NCI-H226 (cell line): ENCODE measurements around the gene PRM3.

ENCODE experiments used
- DNase-seq: peaks from one replicate; pipeline ENCODE4 v3.0.0-alpha.2; 2015

Gene PRM3

DNA sequence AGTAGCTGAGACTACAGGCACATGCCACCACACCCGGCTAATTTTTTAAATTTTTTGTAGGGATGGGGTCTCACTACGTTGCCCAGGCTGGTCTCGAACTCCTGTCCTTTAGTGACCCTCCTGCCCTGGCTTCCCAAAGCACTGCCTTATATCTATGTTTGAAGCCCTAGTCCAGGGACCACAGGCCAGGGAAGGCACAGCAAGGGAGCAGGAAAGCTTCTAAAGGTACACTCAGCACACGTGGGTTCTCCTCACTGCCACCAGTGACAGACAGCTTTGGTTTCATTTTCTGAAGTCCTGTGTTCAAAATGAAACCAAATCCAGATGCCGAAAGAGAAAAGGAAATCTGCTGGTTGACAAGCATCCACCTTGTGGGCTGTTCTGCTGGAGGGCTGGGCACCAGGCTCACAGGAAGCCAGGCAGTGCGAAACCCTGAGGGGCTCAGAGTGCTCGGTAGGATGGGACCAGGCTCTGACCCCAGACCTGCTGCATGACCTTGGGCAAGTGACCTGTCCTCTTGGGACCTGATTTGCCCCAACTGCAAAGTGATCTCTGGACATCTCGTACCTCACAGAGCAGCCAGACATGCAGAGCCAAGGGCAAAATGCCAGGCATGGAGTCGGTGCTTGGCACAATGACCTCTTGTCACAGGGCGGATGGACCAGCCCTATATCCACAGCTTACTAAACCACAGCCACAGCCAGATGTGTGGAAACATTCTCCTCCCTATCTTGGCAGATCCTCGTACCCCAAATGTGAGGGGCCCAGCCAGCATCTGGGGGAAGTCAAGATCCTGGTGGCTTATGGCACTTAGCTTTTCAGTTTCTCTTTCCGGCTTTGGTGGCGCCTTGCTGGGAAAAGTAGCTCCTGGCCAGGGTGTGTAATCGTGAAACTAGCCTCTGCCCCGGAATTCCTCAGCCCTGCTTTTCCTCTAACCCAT, 14.6 kb downstream of the PRM3 start:
- no peak for DNase-seq

GRCh38 chr16:11257131-11257938, 16.1 kb downstream of the PRM3 start:
- DNase-seq, result peak; percentile 68

DNA sequence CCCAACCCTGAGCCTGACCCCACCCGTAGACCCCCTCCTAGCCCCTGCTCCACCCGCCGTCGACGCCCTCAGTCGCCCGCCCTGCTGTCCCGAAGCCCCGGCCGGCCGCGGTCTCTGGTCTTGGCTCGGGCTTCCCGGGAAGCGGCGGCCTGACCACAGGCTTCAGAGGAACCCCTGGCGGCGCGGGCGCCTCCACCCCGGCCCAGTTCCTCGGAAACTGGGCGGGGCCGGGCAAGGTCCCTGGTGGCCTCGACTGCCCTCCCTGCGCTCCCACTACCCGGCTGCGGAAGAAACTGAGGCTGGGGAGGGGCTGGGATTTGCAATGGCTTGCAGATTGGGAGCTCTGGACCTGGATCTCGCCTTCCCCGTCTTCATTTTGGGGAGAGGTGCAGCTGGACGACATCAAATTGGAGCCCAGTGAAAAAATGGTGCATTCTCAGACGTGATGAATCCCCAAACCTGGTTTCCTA, 16.7 kb downstream of the PRM3 start:
- DNase-seq, result peak; percentile 46

DNA sequence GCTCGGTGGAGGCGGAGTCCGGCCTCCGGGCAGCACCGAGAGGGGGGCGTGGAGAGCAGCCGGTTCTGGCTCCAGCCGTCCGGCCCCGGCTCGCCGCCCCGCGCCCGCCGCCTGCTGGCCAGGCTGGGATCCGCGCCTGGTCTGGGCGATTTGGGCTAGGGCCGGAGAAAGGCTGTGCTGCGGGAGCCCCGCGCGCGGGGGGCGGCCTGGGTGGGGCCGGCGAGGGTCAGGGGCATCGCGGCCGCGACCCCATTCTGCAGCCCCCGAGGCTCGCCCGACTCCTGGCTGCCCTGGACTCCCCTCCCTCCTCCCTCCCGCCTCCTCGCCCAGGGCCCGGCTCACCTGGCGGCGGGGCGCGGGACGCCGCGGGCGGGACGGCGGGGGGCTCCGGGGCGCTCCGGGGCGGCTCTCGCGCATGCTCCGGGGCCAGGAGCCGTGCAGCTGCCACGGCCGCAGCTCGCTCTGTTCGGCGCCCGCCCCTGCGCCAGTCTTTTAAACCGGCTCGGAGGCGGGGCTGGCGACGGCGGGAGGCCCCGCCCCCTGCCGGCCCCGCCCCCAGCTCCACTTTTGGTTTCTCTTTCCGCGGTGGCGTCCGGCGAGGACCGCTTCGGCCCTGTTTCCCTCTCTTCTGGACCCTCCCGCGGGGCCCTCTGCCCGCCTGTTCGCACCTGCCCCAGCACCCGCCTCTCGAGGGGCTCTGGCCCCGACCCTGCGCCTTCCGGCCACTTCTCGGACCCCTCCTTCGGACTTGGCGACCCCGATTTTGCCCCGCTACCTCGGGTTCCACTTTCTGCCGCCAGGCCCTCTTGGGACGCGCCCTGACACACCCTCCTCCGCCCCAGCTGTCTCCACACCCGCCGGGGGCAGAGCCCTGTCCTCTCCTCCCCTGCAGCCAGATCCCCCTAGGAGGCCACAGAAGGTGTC, 17.4 kb downstream of the PRM3 start, which contains the start of gene SOCS1:
TSS of gene SOCS1 (minus strand) at position 468 of the 924 bp plus-strand sequence. CDS start 726 bp downstream, outside the sequence.
- peak; percentile 69 for DNase-seq

DNA sequence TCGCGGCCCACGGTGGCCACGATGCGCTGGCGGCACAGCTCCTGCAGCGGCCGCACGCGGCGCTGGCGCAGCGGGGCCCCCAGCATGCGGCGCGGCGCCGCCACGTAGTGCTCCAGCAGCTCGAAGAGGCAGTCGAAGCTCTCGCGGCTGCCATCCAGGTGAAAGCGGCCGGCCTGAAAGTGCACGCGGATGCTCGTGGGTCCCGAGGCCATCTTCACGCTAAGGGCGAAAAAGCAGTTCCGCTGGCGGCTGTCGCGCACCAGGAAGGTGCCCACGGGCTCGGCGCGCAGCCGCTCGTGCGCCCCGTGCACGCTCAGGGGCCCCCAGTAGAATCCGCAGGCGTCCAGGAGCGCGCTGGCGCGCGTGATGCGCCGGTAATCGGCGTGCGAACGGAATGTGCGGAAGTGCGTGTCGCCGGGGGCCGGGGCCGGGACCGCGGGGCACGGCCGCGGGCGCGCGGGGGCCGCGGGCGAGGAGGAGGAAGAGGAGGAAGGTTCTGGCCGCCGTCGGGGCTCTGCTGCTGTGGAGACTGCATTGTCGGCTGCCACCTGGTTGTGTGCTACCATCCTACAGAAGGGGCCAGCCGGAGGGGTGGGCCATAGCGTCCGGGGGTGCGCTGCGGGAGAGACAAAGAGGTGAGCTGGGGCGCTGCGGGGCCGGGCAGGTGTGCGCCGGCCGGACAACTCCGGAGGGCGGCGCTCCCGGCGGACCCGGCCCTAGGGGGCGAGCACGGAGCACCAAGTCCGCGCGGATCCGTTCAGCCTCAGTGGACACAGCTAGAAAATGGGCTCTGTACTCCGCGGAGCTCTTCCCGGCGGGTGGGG, 18.3 kb downstream of the PRM3 start:
- no peak for DNase-seq

GRCh38 chr16:11253995-11254912, 19.2 kb downstream of the PRM3 start:
- no peak for DNase-seq

GRCh38 chr16:11253009-11253994, 20.1 kb downstream of the PRM3 start:
- no peak for DNase-seq

GRCh38 chr16:11252482-11252931, 20.9 kb downstream of the PRM3 start:
- DNase-seq, result no peak

GRCh38 chr16:11251525-11252481, 21.6 kb downstream of the PRM3 start:
- DNase-seq, result no peak

- DNase-seq, result no peak
These were observed 22.5 kb downstream of the PRM3 start for GRCh38 chr16:11250786-11251524.

DNA sequence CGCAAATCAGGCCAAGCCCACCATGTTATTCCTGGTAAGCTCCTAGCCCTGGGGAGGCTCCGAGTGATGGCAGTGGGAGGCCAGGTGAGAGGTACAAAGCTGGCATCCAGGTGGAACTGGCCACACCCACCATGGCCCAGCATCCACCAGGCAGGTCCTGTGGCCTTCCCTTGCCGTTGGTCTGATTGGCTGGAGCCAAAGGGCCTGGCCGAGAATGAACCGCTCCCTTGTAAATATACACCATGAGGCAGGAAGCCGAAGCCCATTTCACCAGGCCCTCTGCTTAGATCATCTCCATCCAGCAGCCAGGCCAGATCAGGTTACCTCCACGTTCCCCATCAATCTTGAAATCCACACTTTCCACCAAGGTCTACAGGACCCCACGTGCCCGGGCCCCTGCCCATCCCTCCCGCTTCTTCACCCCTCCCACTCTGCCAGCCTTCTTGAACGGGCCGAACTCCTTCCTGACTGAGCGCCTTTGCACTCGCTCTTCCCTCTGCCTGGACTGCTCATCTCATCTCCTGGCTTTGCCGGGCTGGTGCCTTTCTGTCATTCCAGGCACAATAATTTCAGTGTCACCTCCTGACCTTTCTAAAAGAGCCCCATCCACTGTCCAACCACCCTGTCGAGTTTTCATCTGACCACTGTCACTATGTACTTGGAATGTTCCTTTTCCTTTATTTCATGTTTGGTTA, 23.2 kb downstream of the PRM3 start:
- DNase-seq, result no peak

- DNase-seq, result no peak
These were observed 24.0 kb downstream of the PRM3 start for GRCh38 chr16:11249233-11250061.

DNA sequence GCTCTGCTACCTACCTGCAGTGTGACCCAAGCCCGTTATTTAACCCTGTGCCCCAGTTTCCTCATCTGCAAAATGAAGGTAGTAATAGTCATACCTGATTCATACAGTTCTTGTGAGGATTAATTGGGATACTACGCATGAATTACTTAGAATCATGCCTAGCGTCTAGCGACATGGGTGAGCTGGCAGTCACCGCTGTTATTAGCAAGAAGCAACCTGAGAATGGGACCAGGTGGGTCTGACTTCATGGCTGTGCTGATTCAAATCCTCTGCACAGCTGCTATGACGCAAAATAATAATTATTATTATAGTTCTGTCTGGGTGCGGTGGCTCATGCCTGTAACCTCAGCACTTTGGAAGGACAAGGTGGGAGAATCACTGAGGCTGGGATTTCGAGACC, 25.3 kb downstream of the PRM3 start:
- DNase-seq, result no peak

- no peak for DNase-seq
These were observed 27.4 kb downstream of the PRM3 start for GRCh38 chr16:11245988-11246387.

GRCh38 chr16:11245222-11245737, 28.1 kb downstream of the PRM3 start:
- no peak for DNase-seq
